ENCODE results near the gene ADRA2A.

Gene ADRA2A

GRCh38 chr10:111057006-111057405 is 19.8 kb upstream of the ADRA2A start:
- no peak overlapping the region for H3K4me3 ChIP-seq (replicated peaks in 1 of 2; ENCODE audit: low read depth in 2 of 2, low read length in 2 of 2)
- TF ChIP-seq CTCF (IDR thresholded peaks at IDR 0.05; ENCODE audit: low read depth, low read length), result no peak
- no peak for DNase-seq (ENCODE audit: low read depth in 2 of 2)

- no peak for DNase-seq (ENCODE audit: low read depth in 2 of 2)
- H3K4me3 ChIP-seq (replicated peaks in 1 of 2; ENCODE audit: low read depth in 2 of 2, low read length in 2 of 2), result no peak overlapping the region
- no peak for TF ChIP-seq CTCF (IDR thresholded peaks at IDR 0.05; ENCODE audit: low read depth, low read length)
These were observed 13.4 kb upstream of the ADRA2A start for GRCh38 chr10:111063471-111063870.

GRCh38 chr10:111072232-111072631 is 4.6 kb upstream of the ADRA2A start:
- DNase-seq (ENCODE audit: low read depth in 2 of 2), result peak in 1 of 2 donors; percentile 2
- H3K4me3 ChIP-seq (replicated peaks in 1 of 2; ENCODE audit: low read depth in 2 of 2, low read length in 2 of 2), result no peak overlapping the region
- no peak for TF ChIP-seq CTCF (IDR thresholded peaks at IDR 0.05; ENCODE audit: low read depth, low read length)

GRCh38 chr10:111075577-111076185 is 1.1 kb upstream of the ADRA2A start:
- H3K4me3 ChIP-seq (replicated peaks in 1 of 2; ENCODE audit: low read depth in 2 of 2, low read length in 2 of 2), result peak overlapping the region; percentile 45 to 51
- no peak for TF ChIP-seq CTCF (IDR thresholded peaks at IDR 0.05; ENCODE audit: low read depth, low read length)
- no peak for DNase-seq (ENCODE audit: low read depth in 2 of 2)

GRCh38 chr10:111076191-111076681 is 593 bp upstream of the ADRA2A start:
- peak; percentile 50 to 56 for DNase-seq (ENCODE audit: low read depth in 2 of 2)
- peak; percentile 83 for TF ChIP-seq CTCF (IDR thresholded peaks at IDR 0.05; ENCODE audit: low read depth, low read length)
- peak overlapping the region; percentile 45 to 51 for H3K4me3 ChIP-seq (replicated peaks in 1 of 2; ENCODE audit: low read depth in 2 of 2, low read length in 2 of 2)

- peak; percentile 6 to 15 for DNase-seq (ENCODE audit: low read depth in 2 of 2)
- peak overlapping the region; percentile 15 to 51 for H3K4me3 ChIP-seq (replicated peaks in 1 of 2; ENCODE audit: low read depth in 2 of 2, low read length in 2 of 2)
- no peak for TF ChIP-seq CTCF (IDR thresholded peaks at IDR 0.05; ENCODE audit: low read depth, low read length)
These were observed 603 bp downstream of the ADRA2A start for GRCh38 chr10:111077479-111077784.

Measured in cardiac fibroblast (primary cell).